NCI-H1105 (cell line): Measurements from ENCODE around the gene RIOK2.
A peak's percentile ranks its signal among the peaks of the same experiment; 100 is the strongest.
"Not testable (repeated sequence)": the region's sequence is repeated elsewhere in the genome, so short reads cannot be mapped to it uniquely, and the experiment has no call there.

ENCODE experiments used
- DNase-seq: peaks from one replicate; lab custom pipeline; 2025; lab: John Stamatoyannopoulos, UW

RIOK2 gene

DNA sequence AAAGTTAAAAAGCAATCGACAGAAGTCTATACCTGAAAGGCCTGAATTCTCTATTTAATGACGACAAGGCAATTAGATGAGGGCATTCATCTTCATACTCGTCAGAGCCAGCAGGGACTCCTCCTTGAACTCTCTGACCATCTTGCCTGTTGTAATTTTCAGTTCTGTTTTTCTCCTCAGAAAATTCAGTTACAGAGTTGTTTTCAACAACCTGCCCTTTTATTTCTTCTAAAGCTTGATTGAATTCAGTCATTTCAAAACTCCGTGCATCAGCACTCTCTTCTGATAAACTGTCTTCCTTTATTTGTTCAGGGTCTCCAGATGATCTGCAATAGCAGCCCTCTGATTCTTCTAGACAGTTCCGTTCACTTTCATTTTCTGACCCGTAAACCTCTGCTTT lies 15.6 kb downstream of the RIOK2 start:
- DNase-seq: no peak

DNA sequence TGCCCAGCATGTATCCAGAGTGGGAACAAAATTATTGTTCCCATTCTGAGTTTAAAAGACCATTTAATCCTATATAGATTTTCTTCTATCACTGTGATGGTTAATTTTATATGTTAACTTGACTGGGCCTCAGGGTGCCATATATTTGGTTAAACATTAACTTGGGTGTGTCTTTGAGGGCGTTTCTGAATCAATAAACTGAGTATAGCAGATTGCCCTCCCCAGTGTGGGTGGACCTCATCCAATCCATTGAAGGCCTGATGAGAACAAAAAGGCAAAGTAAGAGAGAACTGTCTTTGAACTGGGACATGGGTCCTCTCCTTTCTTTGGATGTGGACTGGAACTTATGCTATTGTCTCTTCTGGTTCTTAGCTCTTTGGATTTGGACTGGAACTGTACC lies 17.3 kb downstream of the RIOK2 start:
- no peak for DNase-seq

DNA sequence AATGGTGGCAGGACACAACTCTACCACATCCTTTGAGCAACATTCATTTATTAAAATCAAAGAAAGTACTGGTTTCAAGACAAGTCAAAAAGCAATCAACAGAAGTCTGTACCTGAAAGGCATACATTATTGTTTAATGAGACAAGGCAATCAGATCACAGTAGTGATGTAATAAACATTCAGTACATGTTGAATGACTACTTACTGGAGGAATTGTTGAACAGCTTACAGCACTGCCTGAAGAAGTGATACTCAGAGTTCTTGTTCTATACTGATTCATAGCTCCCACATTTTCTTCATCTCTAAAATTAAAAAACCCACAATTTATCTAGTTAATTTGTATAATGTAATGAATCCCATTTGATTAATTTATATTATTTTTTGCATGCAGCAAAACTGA lies 18.2 kb downstream of the RIOK2 start:
- no peak for DNase-seq

DNA sequence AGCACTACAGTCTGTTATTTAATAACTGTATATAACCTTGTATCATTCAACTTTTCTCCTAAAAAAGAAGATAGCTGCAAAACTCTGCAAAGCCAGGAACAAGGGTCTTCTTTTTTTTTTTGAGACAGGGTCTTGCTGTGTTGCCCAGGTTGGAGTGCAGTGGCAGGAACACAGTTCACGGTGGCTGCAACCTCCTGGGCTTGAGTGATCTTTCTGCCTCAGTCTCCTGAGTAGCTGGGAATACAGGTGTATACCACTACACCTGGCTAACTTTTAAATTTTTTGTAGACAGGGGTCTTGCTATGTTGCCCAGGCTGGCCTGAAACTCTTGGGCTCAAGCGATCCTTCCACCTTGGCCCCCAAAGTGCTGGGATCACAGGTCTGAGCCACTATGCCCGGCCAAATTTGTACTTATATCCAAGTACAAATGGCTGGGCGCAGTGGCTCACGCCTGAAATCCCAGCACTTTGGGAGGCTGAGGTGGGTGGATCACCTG lies 19.2 kb downstream of the RIOK2 start:
- DNase-seq: no peak

DNA sequence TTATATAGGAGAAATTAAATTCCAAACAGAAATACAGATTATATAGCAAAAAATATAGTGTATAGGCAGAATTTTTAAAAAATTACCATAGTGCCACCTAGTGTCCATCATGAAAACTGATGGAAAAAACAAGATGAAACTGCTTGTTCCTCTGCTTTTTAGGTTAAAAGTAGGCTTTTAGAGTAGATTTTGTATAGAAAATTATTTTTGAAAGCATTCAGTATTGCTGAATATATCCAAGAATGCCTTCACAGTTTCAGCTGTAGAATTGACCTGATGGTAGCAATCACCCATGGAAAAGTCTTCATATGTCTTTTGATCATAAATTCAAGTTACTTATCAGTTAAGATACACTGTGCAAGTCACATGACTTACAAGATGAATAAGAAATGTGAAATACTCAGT lies 19.7 kb downstream of the RIOK2 start:
- no peak for DNase-seq

DNA sequence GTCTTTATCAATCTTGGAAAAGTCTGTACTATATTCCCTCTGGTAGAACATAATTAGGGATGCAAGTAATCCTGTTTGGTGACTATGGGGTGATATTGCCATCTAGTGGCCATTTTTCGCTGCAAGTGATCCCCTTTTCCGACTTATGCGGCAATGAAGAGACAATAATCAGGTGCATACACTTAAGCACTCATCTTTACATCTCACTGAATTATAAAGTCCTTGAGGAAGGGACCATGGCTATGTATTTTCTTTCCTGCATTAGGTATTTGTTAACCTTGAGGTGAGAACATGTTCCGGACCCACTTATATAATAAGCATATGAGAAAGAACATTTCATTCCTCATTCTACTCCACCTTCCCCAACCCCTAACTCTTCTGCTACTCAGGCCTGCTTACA lies 21.0 kb downstream of the RIOK2 start:
- DNase-seq: peak; percentile 23

DNA sequence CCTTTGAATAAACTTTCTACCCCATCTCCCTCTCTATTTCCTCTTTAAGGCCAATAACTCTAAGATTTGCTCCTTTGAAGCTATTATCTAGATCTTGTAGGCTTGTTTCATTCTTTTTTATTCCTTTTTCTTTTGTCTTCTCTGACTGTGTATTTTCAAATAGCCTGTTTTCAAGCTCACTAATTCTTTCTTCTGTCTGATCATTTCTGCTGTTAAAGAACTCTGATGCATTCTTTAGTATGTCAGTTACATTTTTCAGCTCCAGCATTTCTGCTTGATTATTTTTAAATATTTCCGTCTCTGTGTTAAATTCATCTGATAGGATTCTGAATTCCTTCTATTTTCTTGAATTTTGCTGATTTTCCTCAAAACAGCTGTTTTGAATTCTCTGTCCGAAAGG lies 25.4 kb downstream of the RIOK2 start:
- DNase-seq: no peak

DNA sequence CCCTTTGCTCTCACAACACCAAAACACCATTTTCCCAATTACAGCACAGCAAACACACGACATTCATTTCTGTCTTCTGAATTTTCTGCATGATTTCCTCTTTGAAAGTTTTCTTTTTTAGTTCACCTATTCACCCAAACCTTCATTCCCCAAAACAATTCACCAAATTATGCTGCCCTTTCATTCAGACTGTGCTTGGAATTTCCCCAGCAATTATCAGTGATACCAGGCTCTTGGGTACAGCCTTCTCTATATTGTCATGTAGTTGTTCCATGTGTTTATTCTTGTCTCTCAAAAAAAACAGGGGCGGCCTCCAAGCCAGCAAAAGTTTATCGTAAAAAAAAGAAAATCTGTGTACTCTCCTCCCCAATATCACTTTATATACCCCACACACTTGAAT lies 31.7 kb downstream of the RIOK2 start:
- DNase-seq: no peak

DNA sequence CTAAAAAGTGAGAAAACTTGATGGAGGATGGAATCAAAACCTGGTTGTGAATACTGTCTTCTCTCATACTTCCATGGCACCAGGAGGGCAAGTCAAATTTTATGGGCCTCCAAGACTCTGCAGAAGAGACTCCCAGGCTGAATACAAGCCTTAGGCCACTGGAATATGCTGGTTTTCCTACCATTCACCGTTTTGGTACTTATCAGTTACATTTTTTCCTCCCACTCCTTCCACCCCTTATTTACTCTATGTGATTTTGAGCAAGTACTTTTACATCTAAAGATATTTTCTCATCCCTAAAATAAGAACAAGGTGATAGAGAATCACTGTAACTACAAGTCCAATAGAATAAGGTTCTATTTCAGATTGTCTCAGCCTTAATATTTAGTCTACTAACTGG lies 32.6 kb downstream of the RIOK2 start:
- no peak for DNase-seq

DNA sequence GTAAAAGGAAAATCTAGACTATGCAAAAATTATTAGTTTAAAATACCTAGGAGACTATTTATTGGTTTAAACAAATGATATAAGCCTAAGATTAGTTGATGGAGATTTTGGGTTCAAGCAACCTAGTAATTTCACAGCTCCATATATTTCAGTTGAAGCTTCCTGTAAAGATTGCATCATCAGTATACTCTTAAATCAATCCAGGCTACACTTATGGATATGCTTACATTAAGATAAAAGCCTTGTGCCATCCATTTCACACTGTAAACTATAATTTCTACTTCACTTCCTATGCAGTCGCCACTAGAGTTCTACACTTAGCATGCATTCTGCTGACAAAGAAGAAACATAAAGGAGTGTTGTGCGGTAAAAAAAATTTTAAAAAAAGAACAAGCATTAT lies 33.3 kb downstream of the RIOK2 start:
- no peak for DNase-seq

DNA sequence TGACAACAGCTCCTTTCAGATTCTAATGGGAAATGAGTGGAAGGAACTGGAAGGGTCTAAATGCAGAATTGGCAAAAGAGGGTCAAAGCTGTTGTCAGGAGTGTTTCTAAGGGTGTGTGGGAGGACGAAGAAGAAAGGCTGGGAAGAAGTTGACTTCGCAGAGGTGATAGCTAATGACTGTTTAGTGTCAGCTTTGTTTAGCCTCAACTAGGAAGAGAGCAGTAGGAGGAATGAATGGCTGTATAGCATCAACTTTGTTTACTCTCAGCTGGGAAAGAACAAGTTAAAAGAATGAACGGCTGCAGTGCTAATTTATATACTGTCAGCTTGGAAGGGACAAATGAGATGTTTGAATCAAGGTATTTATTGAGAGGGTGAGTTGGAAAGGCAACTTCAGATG lies 34.8 kb downstream of the RIOK2 start:
- no peak for DNase-seq

DNA sequence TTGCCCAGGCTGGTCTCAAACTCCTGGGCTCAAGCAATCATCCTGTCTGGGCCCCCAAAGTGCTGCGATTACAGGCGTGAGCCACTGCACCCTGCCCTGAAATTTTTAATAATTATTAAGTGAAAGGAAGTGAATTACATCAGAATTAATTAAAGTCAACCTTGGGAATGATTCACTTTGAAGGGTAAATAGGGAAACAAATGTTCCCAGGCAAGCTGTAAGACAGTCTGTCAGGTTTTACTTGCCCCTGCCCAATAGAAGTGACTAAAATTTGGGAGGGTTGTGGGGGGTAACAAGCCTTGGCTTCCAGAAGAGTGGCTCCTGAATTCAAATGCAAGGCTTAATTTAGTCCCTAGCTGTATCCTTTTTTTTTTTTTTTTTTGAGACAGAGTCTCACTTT lies 39.3 kb downstream of the RIOK2 start:
- DNase-seq: no peak

DNA sequence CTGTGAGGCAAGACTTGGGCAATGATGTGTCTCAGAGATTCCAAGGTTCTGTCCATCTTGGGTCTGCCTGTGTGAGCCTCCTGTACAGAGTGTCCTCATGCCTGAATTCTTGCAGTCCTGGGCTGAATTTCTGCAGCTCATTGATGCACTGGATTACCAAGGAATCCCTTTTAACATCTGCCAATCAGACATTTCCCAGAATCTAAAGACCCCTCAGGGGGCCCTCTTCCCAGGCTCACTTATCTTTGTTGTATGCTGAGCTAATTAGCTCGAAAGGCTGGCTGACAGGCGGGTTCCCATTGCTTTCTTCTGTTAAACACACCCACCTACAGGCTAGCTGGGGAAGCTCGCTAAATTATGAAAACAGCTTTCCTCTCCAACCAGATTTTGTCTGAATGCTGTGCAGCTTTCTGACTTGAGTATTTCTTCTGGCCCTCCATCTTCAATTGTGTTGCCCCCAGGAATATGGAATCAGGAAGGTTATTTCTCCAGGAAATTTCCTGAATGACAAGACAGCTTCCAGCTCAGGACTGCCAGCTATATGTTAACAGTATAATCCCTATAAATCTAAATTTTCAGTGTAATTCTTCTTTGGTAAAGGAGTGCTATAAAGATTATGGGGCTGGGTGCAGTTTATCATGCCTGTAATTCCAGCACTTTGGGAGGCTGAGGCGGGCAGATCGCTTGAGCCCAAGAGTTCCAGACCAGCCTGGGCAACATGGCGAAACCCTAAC lies 40.4 kb downstream of the RIOK2 start, which contains the start of gene LIX1:
Gene LIX1, minus strand, starts transcription at position 91 of the 734 bp plus-strand sequence. Its CDS starts 35 bp downstream, at position 56.
- DNase-seq: peak; percentile 30

DNA sequence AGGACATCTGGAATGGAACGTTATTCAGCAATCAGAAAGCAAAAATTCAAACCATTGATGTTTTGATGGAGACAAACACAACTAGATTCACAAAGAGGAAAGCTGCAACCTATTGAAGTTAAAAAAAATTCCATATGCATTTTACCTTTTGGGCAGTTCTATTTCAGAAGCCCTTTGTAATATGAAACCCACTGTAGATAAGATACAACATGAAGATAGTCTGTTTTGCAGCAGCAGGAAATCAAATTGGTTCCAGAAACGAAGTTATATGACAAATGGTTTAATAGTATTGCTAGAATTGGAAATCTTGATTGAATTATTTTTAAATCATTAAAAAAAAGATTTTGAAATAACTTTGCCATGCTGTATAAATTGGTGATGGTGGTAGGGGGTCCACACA lies 41.5 kb downstream of the RIOK2 start:
- DNase-seq: no peak

DNA sequence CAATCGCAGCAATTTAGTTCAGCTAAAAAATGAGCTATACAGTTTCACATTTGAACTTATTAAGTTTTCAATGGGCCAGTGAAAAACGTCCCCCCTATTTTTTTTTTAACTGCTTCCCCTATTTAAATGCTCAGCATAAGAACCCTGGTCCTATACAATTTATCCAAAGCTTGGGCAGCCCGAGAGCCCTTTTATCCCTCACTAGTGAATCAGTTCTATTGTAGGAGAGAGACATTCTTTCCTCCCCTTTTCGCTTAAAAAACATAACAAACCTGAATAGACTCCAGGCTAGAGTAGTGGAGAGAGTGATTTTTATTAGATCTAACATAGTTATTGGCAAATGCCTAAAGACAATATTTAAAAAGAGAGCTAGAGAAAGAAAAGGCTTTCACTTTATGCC lies 42.0 kb downstream of the RIOK2 start:
- no peak for DNase-seq

DNA sequence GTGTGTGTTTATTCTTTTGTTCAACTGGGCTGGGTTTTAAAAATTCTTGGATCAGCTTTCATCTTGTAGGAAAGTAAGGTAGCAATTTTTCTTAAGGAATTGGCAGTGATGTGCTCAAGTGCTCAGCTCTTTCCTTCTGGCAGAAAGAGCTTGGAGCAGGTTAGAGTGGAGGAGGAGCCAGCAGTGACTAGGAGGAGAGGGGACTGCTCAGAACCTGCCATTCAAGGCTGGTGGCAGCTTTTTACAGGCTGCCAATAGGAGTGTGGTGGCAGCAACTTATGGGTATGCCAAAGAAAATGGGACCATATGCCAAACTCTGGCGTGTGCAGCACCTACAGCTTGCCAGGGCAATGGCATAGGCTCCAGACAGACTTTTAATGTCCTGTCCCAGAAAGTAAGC lies 42.8 kb downstream of the RIOK2 start:
- not testable (repeated sequence) for DNase-seq

DNA sequence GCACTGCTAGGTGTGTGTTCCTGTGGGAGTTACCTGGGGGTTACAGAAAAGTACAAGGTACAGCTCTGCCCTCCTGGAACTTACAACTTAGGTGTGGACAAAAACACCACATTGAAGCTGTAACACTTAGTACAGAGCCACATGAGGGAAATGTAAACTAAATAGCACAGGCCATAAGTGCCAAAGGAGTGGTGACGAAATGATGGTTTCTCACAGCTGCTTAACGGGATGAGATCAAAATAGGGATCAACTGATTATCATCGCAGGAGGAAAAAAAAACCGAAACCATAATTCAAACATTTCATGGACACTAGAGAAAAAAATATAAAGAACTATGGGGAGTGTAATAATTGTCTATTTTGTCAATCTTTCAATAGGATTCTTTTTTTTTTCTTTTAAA lies 46.6 kb downstream of the RIOK2 start:
- DNase-seq: no peak

DNA sequence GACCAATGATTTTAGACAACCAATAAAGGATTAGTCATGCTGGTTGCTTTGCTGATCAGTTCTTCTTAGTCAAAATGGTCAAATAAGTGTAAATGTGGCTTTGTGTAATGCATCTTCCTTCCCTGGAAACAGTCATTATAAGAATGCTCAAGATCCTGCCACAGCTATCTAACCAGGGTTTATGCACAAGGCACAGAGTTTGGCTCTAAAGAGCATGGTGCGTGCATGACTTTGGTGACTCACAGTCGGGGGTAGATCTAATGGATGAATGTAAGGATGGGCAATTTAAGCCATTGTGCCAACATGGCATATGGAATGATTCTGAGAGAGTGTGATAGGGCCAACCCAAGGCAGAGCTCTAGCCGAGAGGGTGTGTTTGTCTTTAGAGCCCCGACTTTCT lies 47.2 kb downstream of the RIOK2 start:
- DNase-seq: no peak

DNA sequence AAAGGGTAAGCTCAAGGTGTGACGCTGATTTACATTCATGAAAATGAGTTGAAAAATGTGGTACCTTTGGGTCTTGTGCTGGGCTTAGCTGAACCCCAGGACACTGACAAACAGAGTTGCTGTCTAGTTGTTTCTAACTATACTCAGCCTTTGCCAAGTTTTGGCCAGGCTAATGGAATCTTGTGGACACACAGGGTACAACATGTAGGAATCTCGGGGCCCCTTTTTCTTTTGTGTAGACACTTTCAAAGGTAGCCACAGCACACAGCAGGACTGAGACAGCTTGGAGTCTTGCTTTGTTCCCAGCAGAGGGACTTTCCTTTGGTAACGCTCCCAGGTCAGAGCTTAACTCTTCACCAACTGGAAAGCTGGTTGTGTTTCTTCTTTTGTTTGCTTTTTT lies 48.4 kb downstream of the RIOK2 start:
- DNase-seq: no peak

DNA sequence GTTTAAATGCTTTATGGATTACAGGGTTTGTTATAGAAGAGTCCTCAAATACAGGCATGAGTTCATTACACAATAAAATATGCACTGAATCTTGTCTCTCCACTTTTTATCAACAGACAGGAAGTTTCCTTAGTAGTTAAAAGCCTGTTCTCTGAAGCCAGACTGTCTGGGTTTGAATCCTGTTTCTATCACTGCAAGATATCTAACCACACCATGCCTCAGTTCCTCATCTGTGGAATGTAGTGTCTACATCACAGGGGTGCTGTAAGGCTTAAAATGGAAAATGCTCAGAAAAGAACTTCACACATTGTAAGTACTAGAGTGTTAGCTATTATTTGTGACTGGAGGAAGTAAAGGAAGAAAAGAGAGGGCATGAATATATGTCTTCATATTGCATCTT lies 49.9 kb downstream of the RIOK2 start:
- DNase-seq: no peak

DNA sequence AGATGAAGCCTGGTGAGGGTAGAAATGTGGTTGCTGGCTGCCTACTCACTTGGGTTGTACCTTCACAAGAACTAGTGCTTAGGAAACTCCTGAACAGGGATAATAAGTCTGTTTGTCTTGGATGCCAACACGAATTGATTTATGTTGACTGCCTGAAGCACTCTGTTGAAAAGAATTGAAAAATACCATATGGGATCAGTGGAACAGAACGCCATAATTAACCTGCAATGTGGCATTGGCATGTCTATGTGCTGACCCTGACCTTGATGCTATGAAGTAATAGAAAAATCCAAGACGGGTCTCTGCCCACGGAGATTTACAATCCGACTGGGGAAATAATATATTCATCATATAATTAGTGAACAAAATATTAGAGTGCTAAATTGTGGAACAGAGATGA lies 51.1 kb downstream of the RIOK2 start:
- DNase-seq: no peak

DNA sequence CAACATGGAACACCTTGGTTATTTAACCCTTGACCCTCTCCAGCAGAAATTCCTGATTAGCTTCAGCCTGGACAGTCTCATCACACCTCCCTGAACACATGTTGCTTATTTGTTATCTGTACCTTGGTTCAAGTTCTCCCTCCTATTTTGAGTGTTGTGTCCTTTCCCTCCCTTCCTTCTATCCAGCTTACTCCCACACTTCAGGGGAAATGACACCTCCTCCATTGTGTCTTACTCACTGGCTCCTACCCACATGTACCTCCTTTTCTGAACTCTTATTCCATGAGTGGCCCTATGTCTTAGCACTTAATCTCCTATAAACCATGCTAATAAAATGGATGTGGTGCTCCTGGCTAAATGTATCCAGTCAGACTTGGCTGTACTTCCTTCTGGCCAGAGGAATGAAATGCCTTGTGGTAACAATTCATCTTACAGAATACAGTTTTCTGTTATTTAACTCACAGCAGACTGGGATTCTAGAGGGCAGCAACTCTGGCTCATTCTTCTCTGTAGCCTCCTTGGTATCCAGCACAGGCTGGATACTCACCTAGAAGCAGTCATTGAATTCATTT lies 51.8 kb downstream of the RIOK2 start:
- no peak for DNase-seq

DNA sequence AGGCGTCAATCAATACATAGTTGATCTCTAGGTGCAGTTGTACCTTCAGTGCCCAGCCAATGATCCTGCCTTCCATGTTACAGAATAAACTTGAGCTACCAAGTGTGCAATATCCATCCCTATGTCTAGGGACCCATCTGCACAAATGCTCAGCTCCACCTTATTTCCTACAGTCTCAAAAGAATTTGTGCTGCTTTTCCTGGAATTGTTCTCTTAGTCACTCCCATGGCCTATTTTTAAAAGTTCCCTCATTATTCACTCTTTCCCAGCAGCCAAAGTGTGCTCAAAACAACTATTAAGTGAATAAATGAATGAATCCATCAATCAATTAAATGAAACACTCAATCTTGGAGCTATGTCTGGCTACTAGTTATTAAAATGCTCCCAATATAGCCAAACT lies 55.3 kb downstream of the RIOK2 start:
- DNase-seq: no peak

DNA sequence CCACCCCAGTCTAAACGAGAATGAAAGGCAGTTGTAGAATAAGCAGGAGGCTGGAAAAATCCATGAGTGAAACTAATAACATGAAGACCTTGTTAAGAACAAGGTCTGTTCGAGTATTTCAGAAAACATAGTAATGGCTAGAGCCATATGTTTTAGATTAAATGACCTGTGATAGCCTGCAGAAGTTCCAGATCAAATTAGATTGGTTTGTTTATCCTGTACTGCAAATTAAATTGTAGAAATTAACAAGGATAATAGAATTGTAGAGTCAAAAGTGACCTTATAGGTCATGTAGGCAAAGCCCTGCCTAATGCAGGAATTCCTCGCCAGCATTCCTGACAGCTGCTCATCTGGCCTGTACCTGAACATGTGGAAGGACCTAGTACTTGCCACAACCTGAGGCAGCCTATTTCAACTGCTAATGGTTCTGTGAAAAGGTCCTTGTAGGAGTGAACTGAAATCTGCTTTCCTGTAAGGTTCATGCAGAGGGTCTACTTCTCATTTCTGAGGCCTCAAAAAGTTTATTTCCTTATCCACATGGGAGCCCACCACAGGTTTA lies 57.8 kb downstream of the RIOK2 start:
- DNase-seq: no peak
